GM19351 (cell line): ENCODE results near the gene ATL2.
"Not testable (repeated sequence)": the region's sequence is repeated elsewhere in the genome, so short reads cannot be mapped to it uniquely, and the experiment has no call there.

ENCODE experiments used
- ATAC-seq: cut with Tn5 transposase; IDR thresholded peaks from one replicate; pipeline ENCODE4 v1.9.1; 2021; ENCODE audit warnings: mild to moderate bottlenecking, moderate library complexity; ENCODE audit not compliant: unreplicated experiment

The ATL2 gene

GRCh38 chr2:38277245-38278116 is 99.6 kb downstream of the ATL2 start:
- ATAC-seq = no peak

DNA sequence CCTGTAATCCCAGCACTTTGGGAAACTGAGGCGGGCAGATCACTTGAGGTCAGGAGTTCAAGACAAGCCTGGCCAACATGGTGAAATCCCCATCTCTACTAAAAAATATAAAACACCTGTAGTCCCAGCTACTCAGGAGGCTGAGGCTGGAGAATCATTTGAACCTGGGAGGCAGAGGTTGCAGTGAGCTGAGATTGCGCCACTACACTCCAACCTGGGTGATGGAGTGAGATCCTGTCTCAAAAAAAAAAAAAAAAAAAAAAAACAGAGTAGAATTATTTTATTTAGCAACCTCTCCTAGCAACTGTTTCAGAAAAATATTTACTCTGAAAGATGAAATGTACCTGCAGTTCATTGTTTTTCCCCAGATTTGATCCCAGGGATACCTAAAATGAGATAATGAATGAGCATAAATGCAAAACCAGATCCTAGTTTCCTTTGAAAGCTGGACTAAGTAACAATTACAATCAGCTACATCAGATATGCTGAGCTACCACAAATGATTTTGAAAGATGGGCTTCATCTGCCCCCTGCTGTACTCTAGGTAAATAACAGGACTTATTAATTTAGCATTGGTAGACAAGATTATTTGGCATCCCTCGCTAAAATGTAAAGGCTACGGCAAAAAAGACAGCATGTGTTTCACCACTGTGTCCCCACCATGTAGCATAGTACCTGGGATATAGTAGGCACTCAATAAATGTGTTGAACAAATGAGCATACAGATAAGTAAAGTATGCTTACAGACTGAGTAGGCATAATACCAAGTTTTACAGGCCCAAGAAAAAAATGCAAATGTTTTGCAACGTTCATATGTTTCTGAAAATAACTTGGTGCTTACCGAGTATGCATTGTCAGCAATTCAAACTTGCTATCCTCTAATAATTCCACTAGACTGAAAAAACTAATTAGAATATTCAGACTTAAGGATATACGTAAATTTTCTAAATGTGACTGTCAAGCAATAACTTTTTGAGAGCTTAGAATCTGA is 102.5 kb downstream of the ATL2 start:
- ATAC-seq = no peak

GRCh38 chr2:38271697-38272096 is 105.4 kb downstream of the ATL2 start:
- no peak for ATAC-seq

GRCh38 chr2:38269421-38269820 is 107.7 kb downstream of the ATL2 start:
- no peak for ATAC-seq

- no peak for ATAC-seq
Observed at GRCh38 chr2:38268691-38269327, 108.3 kb downstream of the ATL2 start.

GRCh38 chr2:38268001-38268400 is 109.1 kb downstream of the ATL2 start:
- ATAC-seq = no peak

DNA sequence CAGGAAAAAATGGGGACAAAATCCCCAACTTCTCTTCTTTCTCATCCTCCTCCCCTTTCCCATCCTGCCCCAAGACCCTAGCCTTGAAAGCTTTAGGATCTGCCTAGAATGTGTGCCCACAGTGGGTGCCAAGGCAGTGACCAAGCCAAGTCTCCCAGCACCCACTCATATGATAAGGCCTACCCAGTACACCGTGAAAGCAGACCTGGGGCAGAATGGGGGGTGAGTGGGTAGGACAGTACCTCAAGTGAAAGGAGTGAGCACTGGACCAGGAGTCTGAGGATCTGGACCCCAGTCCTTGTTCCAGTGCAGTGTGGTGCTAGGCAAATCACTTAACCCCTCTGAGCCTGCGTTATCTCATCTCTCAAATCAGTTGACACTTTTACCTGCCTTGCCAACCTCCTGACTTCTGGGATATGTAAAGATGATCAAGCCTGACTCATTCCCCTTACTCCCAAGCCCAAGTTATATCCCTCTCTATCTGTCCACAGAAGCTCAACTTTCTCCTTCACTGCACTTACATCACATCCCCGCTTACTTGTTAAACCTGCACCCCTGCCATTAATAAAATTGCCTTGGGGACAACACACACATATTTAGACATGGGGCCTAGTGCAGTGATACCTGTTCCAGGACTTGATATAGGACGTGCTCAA is 109.7 kb downstream of the ATL2 start:
- no peak for ATAC-seq

- ATAC-seq = no peak
Observed at GRCh38 chr2:38266382-38267061, 110.6 kb downstream of the ATL2 start.

DNA sequence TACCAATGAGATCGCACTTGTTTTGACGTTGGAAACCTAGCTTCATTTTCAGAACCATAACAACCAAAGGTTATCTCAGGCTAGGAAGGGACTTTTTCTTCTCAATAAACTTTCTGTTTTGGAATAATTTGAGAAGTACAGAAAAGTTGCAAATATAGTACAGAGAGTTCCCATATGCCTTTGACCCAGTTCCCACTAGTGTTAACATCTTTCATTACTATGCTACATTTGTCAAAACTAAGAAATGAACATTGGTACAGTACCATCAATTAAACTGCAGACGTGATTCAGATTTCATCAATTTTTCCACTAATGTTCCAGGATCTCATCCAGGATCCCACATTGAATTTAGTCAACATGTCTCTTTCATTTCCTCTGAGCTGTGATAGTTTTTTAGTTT is 111.6 kb downstream of the ATL2 start:
- no peak for ATAC-seq

- ATAC-seq = no peak
Observed at GRCh38 chr2:38264396-38265221, 112.5 kb downstream of the ATL2 start.

DNA sequence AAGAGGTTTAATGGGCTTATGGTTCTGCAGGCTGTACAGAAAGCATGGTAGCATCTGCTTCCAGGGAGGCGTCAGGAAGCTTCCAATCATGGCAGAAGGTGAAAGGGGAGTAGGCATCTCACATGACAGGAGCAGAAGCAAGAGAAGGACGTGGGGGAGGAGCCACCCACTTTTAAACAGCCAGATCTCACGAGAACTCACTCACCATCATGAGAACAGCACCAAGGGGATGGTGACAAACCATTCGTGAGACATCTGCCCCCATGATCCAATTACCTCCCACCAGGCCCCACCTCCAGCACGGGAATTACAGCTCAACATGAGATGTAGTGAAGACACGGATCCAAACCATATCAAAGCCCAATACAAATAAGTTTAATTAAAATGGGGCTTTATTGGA is 113.8 kb downstream of the ATL2 start:
- no peak for ATAC-seq

- peak; percentile 60 for ATAC-seq
Observed at GRCh38 chr2:38262069-38262871, 114.8 kb downstream of the ATL2 start.

GRCh38 chr2:38261569-38262068 is 115.5 kb downstream of the ATL2 start:
- peak; percentile 5 for ATAC-seq

DNA sequence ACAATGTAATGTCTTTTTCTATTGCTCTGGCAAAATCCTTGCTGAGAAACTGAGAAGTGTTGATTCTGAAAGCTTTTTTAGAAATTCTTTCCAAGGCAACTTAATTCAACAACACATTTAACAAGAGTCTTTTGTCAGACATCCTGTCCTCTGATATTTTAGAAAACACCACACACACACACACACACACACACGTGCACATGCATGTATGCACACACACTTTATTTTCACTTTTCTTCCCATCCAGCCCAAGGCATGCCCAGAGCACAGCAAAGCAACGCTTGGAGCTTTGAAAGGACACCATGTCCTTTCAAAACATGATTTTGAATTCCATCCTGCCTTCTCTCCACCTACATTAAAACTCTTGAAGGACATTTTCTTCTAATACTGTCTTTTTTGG is 116.1 kb downstream of the ATL2 start:
- ATAC-seq = no peak

DNA sequence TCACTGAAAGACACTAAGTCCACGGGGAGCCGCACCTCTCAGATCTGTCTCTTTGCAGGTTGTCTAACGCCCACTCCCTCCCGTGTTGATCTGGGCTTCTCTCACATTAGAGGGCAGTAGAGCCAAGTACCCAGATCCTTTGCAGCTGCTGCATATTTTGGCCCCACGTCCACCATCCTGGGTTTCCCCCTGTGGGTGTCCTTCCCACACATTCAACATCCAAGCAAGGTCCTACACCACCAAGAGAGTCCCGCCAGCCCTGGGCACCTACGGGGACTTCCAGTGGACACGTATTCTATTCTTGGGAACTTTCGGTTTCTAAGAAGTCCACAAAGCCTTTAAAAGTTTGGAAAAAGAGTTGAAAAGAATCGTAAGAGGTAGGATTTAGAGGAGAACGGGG is 116.6 kb downstream of the ATL2 start:
- no peak for ATAC-seq

DNA sequence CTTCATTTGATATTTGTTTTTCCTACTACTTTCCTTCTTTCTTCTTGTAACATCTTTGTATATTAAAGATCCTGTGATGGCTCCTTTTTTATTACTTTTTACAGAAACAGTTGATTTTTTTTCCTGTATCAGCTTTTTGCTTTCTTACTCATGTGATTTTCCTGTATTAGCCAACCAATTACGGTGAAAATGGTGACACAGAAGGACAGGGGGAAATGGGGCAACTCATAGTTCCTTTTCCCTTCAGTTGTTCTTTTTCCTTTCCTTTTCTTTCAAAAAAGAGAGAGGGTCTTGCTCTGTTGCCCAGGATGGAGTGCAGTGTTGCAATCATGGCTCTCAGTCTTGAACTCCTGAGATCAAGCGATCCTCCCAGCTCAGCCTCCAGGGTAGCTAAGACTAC is 117.8 kb downstream of the ATL2 start:
- no peak for ATAC-seq

DNA sequence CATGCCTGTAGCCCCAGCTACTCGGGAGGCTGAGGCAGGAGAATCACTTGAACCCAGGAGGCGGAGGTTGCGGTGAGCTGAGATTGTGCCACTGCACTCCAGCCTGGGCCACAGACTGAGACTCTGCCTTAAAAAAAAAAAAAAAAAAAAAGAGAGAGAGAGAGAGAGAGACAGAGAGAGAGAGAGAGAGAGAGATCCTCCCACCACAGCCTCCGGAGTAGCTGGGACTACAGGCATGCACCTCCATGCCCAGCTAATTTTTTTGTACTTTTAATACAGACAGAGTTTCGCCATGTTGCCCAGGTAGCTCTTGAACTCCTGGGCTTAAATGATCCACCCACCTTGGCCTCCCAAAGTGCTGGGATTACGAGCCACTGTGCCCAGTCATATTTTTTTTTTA is 119.4 kb downstream of the ATL2 start:
- not testable (repeated sequence) for ATAC-seq

- ATAC-seq = no peak
Observed at GRCh38 chr2:38256610-38257009, 120.5 kb downstream of the ATL2 start.
